H1 (cell line): Measurements from ENCODE around the gene P2RY8.

Experiments used
- CTBP2 ChIP-seq: IDR thresholded peaks from 2 replicates; pipeline ENCODE4 v1.7.0; 2011; ENCODE audit warnings: borderline replicate concordance, mild to moderate bottlenecking, moderate library complexity, mixed read lengths, low read length; ENCODE audit not compliant: insufficient read depth, insufficient read length
- EZH2 ChIP-seq: fragments of 200-600 bp; sonication (generic); IDR thresholded peaks from 2 replicates; pipeline ENCODE4 v1.7.1; 2012; ENCODE audit warnings: low read depth, mild to moderate bottlenecking, moderate library complexity, low read length, inconsistent platforms; ENCODE audit not compliant: severe bottlenecking
- JUND ChIP-seq: IDR thresholded peaks from 2 replicates; pipeline ENCODE4 v1.6.1; 2011; ENCODE audit warnings: mild to moderate bottlenecking, improper control_type of control experiment, low read length
- KDM1A ChIP-seq: fragments of 200-600, 300-600 bp; sonication (generic); IDR thresholded peaks from 2 replicates; pipeline ENCODE4 v1.7.1; 2016; ENCODE audit warnings: mild to moderate bottlenecking, low read length, borderline replicate concordance
- POLR2AphosphoS5 ChIP-seq: IDR thresholded peaks from 2 replicates; pipeline ENCODE4 v1.6.1; 2011; ENCODE audit warnings: low read depth, low read length
- SAP30 ChIP-seq: fragments of 300-600 bp; sonication (generic); IDR thresholded peaks from 2 replicates; pipeline ENCODE4 v1.7.1; 2012; ENCODE audit warnings: low read length, moderate library complexity, mild to moderate bottlenecking, inconsistent platforms; ENCODE audit not compliant: insufficient read depth, insufficient replicate concordance
- SIX5 ChIP-seq: IDR thresholded peaks from 2 replicates; pipeline ENCODE4 v1.6.1; 2011; ENCODE audit warnings: mild to moderate bottlenecking, low read depth, low read length
- TF ChIP-seq, protein P1 (sequence below), 3 experiments: IDR thresholded peaks; 1 replicate in 2 of 3; 2 replicates in 1 of 3; pipeline versions ENCODE4 v1.5.1 to v1.6.1; 2011; ENCODE audit warnings: low read length in 3 of 3, mild to moderate bottlenecking in 3 of 3, inconsistent platforms in 2 of 3, low read depth in 1 of 3, moderate library complexity in 1 of 3; ENCODE audit not compliant: insufficient read depth in 1 of 3; ENCODE audit errors: control extremely low read depth in 1 of 3

DNA sequence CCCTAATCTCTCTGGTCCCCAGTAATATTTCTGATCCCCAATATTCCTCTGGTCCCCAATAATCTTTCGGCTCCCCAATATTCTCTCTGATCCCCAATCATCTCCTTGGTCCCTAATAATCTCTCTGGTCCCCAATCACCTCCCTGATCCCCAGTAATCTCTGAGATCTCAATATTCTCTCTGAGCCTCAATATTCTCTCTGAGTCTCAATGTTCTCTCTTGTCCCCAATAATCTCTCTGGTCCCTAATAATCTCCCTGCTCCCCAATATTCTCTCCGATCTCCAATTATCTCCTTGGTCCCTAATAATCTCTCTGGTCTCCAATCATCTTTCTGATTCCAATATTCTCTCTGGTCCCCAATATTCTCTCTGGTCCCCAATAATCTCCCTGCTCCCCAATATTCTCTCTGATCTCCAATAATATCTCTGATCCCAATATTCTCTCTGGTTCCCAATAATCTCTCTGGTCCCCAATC, 17.9 kb downstream of the P2RY8 start:
- TF ChIP-seq JUND (no peak), CTBP2 (no peak), SIX5 (no peak), KDM1A (no peak), POLR2AphosphoS5 (no peak), EZH2 (no peak), SAP30 (no peak)
- TF ChIP-seq, protein P1, sequence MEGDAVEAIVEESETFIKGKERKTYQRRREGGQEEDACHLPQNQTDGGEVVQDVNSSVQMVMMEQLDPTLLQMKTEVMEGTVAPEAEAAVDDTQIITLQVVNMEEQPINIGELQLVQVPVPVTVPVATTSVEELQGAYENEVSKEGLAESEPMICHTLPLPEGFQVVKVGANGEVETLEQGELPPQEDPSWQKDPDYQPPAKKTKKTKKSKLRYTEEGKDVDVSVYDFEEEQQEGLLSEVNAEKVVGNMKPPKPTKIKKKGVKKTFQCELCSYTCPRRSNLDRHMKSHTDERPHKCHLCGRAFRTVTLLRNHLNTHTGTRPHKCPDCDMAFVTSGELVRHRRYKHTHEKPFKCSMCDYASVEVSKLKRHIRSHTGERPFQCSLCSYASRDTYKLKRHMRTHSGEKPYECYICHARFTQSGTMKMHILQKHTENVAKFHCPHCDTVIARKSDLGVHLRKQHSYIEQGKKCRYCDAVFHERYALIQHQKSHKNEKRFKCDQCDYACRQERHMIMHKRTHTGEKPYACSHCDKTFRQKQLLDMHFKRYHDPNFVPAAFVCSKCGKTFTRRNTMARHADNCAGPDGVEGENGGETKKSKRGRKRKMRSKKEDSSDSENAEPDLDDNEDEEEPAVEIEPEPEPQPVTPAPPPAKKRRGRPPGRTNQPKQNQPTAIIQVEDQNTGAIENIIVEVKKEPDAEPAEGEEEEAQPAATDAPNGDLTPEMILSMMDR (IDR thresholded peaks at IDR 0.05; ENCODE audit: control extremely low read depth in 1 of 3, insufficient read depth in 1 of 3, low read depth in 1 of 3, low read length in 3 of 3) = no peak
